ENCODE measurements around the gene ALAD.

Gene ALAD

GRCh38 chr9:113350107-113350661 is 50.9 kb downstream of the ALAD start:
- H3K4me3 ChIP-seq (ENCODE audit: low read depth, low read length) = no peak overlapping the region
- TF ChIP-seq, protein P1, sequence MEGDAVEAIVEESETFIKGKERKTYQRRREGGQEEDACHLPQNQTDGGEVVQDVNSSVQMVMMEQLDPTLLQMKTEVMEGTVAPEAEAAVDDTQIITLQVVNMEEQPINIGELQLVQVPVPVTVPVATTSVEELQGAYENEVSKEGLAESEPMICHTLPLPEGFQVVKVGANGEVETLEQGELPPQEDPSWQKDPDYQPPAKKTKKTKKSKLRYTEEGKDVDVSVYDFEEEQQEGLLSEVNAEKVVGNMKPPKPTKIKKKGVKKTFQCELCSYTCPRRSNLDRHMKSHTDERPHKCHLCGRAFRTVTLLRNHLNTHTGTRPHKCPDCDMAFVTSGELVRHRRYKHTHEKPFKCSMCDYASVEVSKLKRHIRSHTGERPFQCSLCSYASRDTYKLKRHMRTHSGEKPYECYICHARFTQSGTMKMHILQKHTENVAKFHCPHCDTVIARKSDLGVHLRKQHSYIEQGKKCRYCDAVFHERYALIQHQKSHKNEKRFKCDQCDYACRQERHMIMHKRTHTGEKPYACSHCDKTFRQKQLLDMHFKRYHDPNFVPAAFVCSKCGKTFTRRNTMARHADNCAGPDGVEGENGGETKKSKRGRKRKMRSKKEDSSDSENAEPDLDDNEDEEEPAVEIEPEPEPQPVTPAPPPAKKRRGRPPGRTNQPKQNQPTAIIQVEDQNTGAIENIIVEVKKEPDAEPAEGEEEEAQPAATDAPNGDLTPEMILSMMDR (IDR thresholded peaks at IDR 0.05; ENCODE audit: low read depth, low read length) = no peak

DNA sequence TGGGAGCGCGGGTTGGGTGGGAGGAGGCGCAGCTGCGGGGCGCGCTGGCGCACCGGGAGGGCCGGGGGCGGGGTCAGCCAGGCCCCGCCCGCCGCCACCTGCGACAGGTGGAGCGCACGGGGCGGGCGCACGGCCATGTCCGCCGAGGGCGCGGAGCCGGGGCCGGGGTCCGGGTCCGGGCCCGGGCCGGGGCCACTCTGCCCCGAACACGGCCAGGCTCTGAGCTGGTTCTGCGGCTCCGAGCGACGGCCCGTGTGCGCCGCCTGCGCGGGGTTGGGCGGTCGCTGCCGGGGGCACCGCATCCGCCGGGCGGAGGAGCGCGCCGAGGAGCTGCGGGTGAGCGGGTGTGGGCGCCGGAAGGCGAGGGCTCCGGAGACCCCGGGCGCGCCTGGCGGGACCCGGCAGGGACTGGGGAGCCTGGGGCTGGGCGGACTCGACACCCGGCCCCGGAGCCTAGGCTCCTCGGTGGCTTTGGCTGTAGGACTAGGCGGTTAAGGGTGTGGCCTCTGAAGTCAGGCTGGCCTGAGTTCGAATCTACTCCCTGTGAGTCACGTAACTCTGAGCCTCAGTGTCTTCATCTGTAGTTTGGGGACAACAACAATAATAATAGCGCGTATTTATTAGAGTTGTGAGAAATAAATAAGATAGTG is 51.5 kb downstream of the ALAD start, which contains the start of gene BSPRY:
TSS of gene BSPRY (plus strand) at position 97 of the 650 bp plus-strand sequence. CDS start at position 136, 39 bp downstream.
- TF ChIP-seq, protein P1 (IDR thresholded peaks at IDR 0.05; ENCODE audit: low read depth, low read length) = no peak
- H3K4me3 ChIP-seq (ENCODE audit: low read depth, low read length) = no peak within 1 kb of the TSS

- TF ChIP-seq, protein P1 (IDR thresholded peaks at IDR 0.05; ENCODE audit: low read depth, low read length) = no peak
- no peak overlapping the region for H3K4me3 ChIP-seq (ENCODE audit: low read depth, low read length)
Measured at GRCh38 chr9:113349066-113349444, 52.0 kb downstream of the ALAD start.

DNA sequence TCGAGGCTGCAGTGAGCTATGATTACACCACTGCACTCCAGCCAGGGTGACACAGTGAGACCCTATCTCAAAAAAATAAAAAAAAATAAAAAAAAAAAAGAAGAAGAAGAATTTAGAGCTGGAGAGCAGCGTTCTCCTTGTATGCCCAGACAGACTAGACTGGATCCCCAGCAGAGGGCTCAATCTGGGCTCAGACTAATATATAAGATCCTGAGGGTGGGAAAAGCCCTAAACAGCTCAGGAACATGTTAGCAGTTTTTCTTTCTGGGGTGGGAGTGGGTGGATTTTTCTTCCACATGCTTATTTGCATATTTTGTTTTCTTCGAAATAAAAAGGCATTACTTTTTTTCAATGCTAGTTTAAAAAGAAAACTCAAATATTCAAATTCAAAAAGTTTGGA is 52.6 kb downstream of the ALAD start:
- TF ChIP-seq, protein P1 (IDR thresholded peaks at IDR 0.05; ENCODE audit: low read depth, low read length) = no peak
- H3K4me3 ChIP-seq (ENCODE audit: low read depth, low read length) = no peak overlapping the region

- TF ChIP-seq, protein P1 (IDR thresholded peaks at IDR 0.05; ENCODE audit: low read depth, low read length) = no peak
- H3K4me3 ChIP-seq (ENCODE audit: low read depth, low read length) = no peak overlapping the region
Measured at GRCh38 chr9:113345671-113346070, 55.4 kb downstream of the ALAD start.

GRCh38 chr9:113345190-113345589 is 55.9 kb downstream of the ALAD start:
- TF ChIP-seq, protein P1 (IDR thresholded peaks at IDR 0.05; ENCODE audit: low read depth, low read length) = no peak
- no peak overlapping the region for H3K4me3 ChIP-seq (ENCODE audit: low read depth, low read length)

GRCh38 chr9:113343732-113344231 is 57.3 kb downstream of the ALAD start:
- no peak overlapping the region for H3K4me3 ChIP-seq (ENCODE audit: low read depth, low read length)
- TF ChIP-seq, protein P1 (IDR thresholded peaks at IDR 0.05; ENCODE audit: low read depth, low read length) = no peak
